GM12801 (cell line): Measurements from ENCODE around the gene MAFG.

Experiments
- CTCF ChIP-seq: IDR thresholded peaks from one replicate; pipeline ENCODE4 v1.5.1; 2011; ENCODE audit warnings: control low read depth; ENCODE audit not compliant: insufficient read length; ENCODE audit errors: extremely low read depth

Gene MAFG

GRCh38 chr17:81955058-81955681, 27.6 kb upstream of the MAFG start:
- TF ChIP-seq CTCF = no peak

- no peak for TF ChIP-seq CTCF
Measured at GRCh38 chr17:81954131-81955057, 26.9 kb upstream of the MAFG start.

GRCh38 chr17:81952792-81953228, 25.3 kb upstream of the MAFG start:
- TF ChIP-seq CTCF = no peak

- no peak for TF ChIP-seq CTCF
Measured at GRCh38 chr17:81951785-81952684, 24.5 kb upstream of the MAFG start.

- TF ChIP-seq CTCF = no peak
Measured at GRCh38 chr17:81950501-81950900, 23.0 kb upstream of the MAFG start.

GRCh38 chr17:81948635-81949378, 21.3 kb upstream of the MAFG start:
- TF ChIP-seq CTCF = no peak

GRCh38 chr17:81947189-81947588, 19.7 kb upstream of the MAFG start, which contains the start of gene MYADML2:
TSS of gene MYADML2 (minus strand) at chr17:81947233. CDS start at chr17:81941741, 5,492 bp downstream.
- TF ChIP-seq CTCF = no peak
